Subcutaneous adipose tissue (tissue), 4 donors: ENCODE measurements around the gene OSBPL9. TPM values are rescaled to one million over a fixed set of nuclear protein-coding genes. Genes with fewer than 3 reads are reported as not detected.

Source experiments
- CTCF ChIP-seq: fragments of 450-650 bp; IDR thresholded peaks from one replicate; pipeline ENCODE4 v1.5.1; 2016; ENCODE audit warnings: low read depth, mild to moderate bottlenecking, control low read depth, antibody characterized with exemption, moderate library complexity
- total RNA-seq, 4 donors: library from RNA; depleted of rRNA; stranded (reverse); fragments of >200 nt; gene quantifications; one replicate each; pipeline ENCODE4 v1.1.0, GENCODE V29; 2016

OSBPL9 gene
- total RNA-seq, 4 donors from 2014 or later, result 75.2 to 197 (median 96.6) TPM

- no peak for TF ChIP-seq CTCF
These were observed 20.1 kb downstream of the OSBPL9 start for GRCh38 chr1:51636764-51637522.

GRCh38 chr1:51638350-51638749 is 21.5 kb downstream of the OSBPL9 start:
- no peak for TF ChIP-seq CTCF

GRCh38 chr1:51639694-51640093 is 22.8 kb downstream of the OSBPL9 start:
- TF ChIP-seq CTCF, result no peak

- no peak for TF ChIP-seq CTCF
These were observed 24.2 kb downstream of the OSBPL9 start for GRCh38 chr1:51641096-51641495.

- no peak for TF ChIP-seq CTCF
These were observed 25.8 kb downstream of the OSBPL9 start for GRCh38 chr1:51642739-51643142.

- TF ChIP-seq CTCF, result no peak
These were observed 26.5 kb downstream of the OSBPL9 start for GRCh38 chr1:51643362-51643761.

- TF ChIP-seq CTCF, result no peak
These were observed 27.1 kb downstream of the OSBPL9 start for GRCh38 chr1:51644020-51644419.
